ENCODE measurements around the gene IL10RB.

DNA sequence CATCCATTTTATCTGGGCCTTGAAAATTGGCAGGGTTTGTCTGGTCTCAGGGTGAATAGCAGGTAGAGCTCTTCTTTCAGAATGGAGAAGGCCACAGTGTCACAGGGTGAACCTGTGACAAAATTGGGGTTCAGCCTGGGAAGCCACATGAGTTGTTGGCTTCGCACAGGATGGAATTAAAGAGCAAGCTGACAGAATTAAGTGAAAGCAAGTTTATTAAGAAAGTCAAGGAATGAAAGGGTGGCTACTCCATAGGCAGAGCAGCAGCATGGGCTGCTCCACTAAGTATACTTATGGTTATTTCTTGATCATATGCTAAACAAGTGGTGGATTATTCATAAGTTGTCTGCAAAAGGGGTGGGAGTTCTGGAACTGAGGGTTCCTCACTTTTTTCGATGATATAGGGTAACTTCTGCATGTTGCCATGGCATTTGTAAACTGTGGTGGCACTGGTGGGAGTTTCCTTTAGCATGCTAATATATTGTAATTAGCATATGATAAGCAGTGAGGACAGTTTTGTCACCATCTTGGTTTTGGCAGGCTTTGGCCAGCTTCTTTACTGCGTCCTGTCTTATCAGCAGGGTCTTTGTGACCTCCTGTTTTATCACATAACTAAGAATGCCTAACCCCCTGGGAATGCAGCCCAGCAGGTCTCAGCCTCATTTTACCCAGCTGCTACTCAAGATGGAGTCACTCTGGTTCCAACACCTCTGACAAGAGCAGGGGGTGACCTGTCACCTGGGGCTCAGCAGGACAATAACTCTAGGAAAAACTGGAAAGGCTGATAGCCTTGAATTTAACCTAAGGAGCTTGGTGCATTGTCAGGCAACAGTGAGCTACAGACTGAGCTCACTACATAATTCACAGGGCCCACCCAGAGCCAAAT is 31.3 kb upstream of the IL10RB start:
- TF ChIP-seq RAD21 (IDR thresholded peaks at IDR 0.05; ENCODE audit: insufficient read depth, low read depth, low read length) (no peak), SIN3A (IDR thresholded peaks at IDR 0.05; ENCODE audit: low read depth, low read length) (no peak), FOXM1 (IDR thresholded peaks at IDR 0.05; ENCODE audit: low read depth, low read length) (no peak)
